AG04449 (cell line): Measurements from ENCODE around the gene OGDH.
"Not testable (repeated sequence)": the region's sequence is repeated elsewhere in the genome, so short reads cannot be mapped to it uniquely, and the experiment has no call there.

Experiments
- CTCF ChIA-PET: fragments of 350-600 bp; formaldehyde crosslinking; extraction: SDS; loops from one replicate; lab custom pipeline; 2021; ENCODE audit warnings: antibody characterized with exemption; lab: Yijun Ruan, JAX
- POLR2A ChIA-PET: fragments of 400-600, 350-600 bp; formaldehyde crosslinking; extraction: SDS; loops from one replicate; lab custom pipeline; 2020; ENCODE audit warnings: antibody characterized with exemption, inconsistent platforms; lab: Yijun Ruan, JAX
- DNase-seq: peaks from one replicate; pipeline ENCODE4 v3.0.0-alpha.2; 2010; ENCODE audit warnings: low read depth, low spot score
- H3K4me3 ChIP-seq: 2 replicates; pipeline ENCODE4 v1.5.1; 2011; ENCODE audit warnings: low read depth, mild to moderate bottlenecking, control low read depth, low read length
- CTCF ChIP-seq: IDR thresholded peaks from one replicate; pipeline ENCODE4 v1.5.1; 2011; ENCODE audit warnings: mild to moderate bottlenecking, moderate library complexity, low read length, control low read depth, inconsistent platforms; ENCODE audit not compliant: insufficient read depth; ENCODE audit errors: missing control alignments

Gene OGDH

GRCh38 chr7:44583146-44583865, 23.1 kb upstream of the OGDH start:
- ChIA-PET CTCF (interaction anchor here (0.7 to 2.6 kb wide), 11 partner anchors 8 to 552 kb away, joined by 3 to 9 read pairs (median 5); no protein-coding TSS in a partner anchor), POLR2A (interaction anchor here (0.5 to 1.4 kb wide), 5 partner anchors 23 to 301 kb away, joined by 3 to 8 read pairs (median 3); partner anchors contain the start of gene OGDH)
- no peak for DNase-seq
- H3K4me3 ChIP-seq: peak overlapping the region; percentile 73
- TF ChIP-seq CTCF: no peak

- no peak overlapping the region for H3K4me3 ChIP-seq
- DNase-seq: no peak
- POLR2A ChIA-PET: no interaction called here
- CTCF ChIA-PET: interaction anchor here (0.7 to 3.3 kb wide), 17 partner anchors 23 to 548 kb away, joined by 3 to 35 read pairs (median 4); partner anchors contain the start of genes H2AZ2 and ZMIZ2
- TF ChIP-seq CTCF: peak; percentile 50
These were observed 18.4 kb upstream of the OGDH start for GRCh38 chr7:44587843-44588711.

- no peak for DNase-seq
- ChIA-PET CTCF (interaction anchor here (0.7 to 2.4 kb wide), 6 partner anchors 8 to 545 kb away, joined by 3 to 13 read pairs (median 4); no protein-coding TSS in a partner anchor), POLR2A (interaction anchor here (1.4 kb wide), 1 partner anchor 206 kb away, joined by 4 read pairs; the partner anchor contains the start of gene PPIA)
- no peak overlapping the region for H3K4me3 ChIP-seq
- no peak for TF ChIP-seq CTCF
These were observed 15.5 kb upstream of the OGDH start for GRCh38 chr7:44590910-44591309.

GRCh38 chr7:44595934-44596635, 10.3 kb upstream of the OGDH start:
- ChIA-PET CTCF (no interaction called here), POLR2A (no interaction called here)
- no peak for DNase-seq
- no peak overlapping the region for H3K4me3 ChIP-seq
- TF ChIP-seq CTCF: no peak

GRCh38 chr7:44597181-44597580, 9.2 kb upstream of the OGDH start:
- H3K4me3 ChIP-seq: not testable (repeated sequence)

GRCh38 chr7:44599222-44599621, 7.2 kb upstream of the OGDH start:
- no peak overlapping the region for H3K4me3 ChIP-seq
- no peak for DNase-seq
- POLR2A ChIA-PET: interaction anchor here (0.6 kb wide), 1 partner anchor 15 kb away, joined by 3 read pairs; no protein-coding TSS in a partner anchor
- no peak for TF ChIP-seq CTCF
- CTCF ChIA-PET: no interaction called here

More at GRCh38 chr7:44597181-44597580, 9.2 kb upstream of the OGDH start:
- CTCF ChIA-PET, DNase-seq, POLR2A ChIA-PET: not testable (repeated sequence)
